Neuronal stem cell (in vitro differentiated cells): Measurements from ENCODE around the gene MCF2L2.
A peak's percentile ranks its signal among the peaks of the same experiment; 100 is the strongest.

Source experiments
- DNase-seq: peaks from one replicate; pipeline ENCODE4 v3.0.0-alpha.2; 2013; ENCODE audit warnings: low spot score
- H2AFZ ChIP-seq: one replicate; pipeline ENCODE4 v1.6.1; 2013; ENCODE audit warnings: mild to moderate bottlenecking, low read length, inconsistent platforms
- H2AK5ac ChIP-seq: 2 replicates; pipeline ENCODE4 v1.6.1; 2013; ENCODE audit warnings: low read depth, mild to moderate bottlenecking, inconsistent platforms, low read length, moderate library complexity, mixed read lengths
- H2BK120ac ChIP-seq: 2 replicates; pipeline ENCODE4 v1.6.1; 2013; ENCODE audit warnings: low read depth, mild to moderate bottlenecking, inconsistent platforms, low read length, moderate library complexity, mixed read lengths
- H2BK12ac ChIP-seq: one replicate; pipeline ENCODE4 v1.6.1; 2013; ENCODE audit warnings: low read length, inconsistent platforms
- H2BK15ac ChIP-seq: 2 replicates; pipeline ENCODE4 v1.6.1; 2013; ENCODE audit warnings: mild to moderate bottlenecking, low read length, inconsistent platforms, mixed read lengths
- H2BK5ac ChIP-seq: one replicate; pipeline ENCODE4 v1.6.1; 2013; ENCODE audit warnings: inconsistent platforms, mild to moderate bottlenecking, low read length, moderate library complexity
- H3K14ac ChIP-seq: one replicate; pipeline ENCODE4 v1.6.1; 2013; ENCODE audit warnings: low read length, inconsistent platforms
- H3K18ac ChIP-seq: 2 replicates; pipeline ENCODE4 v1.6.1; 2013; ENCODE audit warnings: low read length, inconsistent platforms
- H3K23ac ChIP-seq: 2 replicates; pipeline ENCODE4 v1.6.1; 2013; ENCODE audit warnings: low read depth, mild to moderate bottlenecking, mixed read lengths, low read length, inconsistent platforms; ENCODE audit not compliant: poor library complexity
- H3K27ac ChIP-seq: replicated peaks from 3 replicates; pipeline ENCODE4 v1.5.1; 2013; ENCODE audit warnings: low read length, inconsistent platforms
- H3K27me3 ChIP-seq, 3 experiments: 2 replicates each; pipeline ENCODE4 v1.6.1; 2013; ENCODE audit warnings: low read length in 3 of 3, mild to moderate bottlenecking in 2 of 3, inconsistent platforms in 1 of 3, low read depth in 1 of 3, mixed read lengths in 1 of 3, moderate library complexity in 1 of 3; ENCODE audit not compliant: control insufficient read depth in 3 of 3, insufficient read depth in 3 of 3
- H3K36me3 ChIP-seq, 2 donors: replicated peaks in 1 of 2; 2 replicates each; pipeline ENCODE4 v1.6.1; 2013; ENCODE audit warnings: low read length in 2 of 2; ENCODE audit not compliant: control insufficient read depth in 2 of 2, insufficient read depth in 2 of 2
- H3K4ac ChIP-seq: 2 replicates; pipeline ENCODE4 v1.6.1; 2013; ENCODE audit warnings: inconsistent platforms, mild to moderate bottlenecking, low read length, moderate library complexity
- H3K4me1 ChIP-seq, 2 donors: 1 replicate in 1 of 2; 2 replicates in 1 of 2; pipeline ENCODE4 v1.6.1; 2013; ENCODE audit warnings: low read length in 2 of 2, low read depth in 1 of 2; ENCODE audit not compliant: control insufficient read depth in 2 of 2, insufficient read depth in 1 of 2
- H3K4me2 ChIP-seq: one replicate; pipeline ENCODE4 v1.6.1; 2013; ENCODE audit warnings: mild to moderate bottlenecking, low read length, inconsistent platforms; ENCODE audit not compliant: insufficient read depth, poor library complexity, severe bottlenecking
- H3K4me3 ChIP-seq, 2 donors: 2 replicates each; pipeline ENCODE4 v1.5.1; 2013; ENCODE audit warnings: low read length in 2 of 2, mild to moderate bottlenecking in 2 of 2, inconsistent platforms in 1 of 2, moderate library complexity in 1 of 2
- H3K79me1 ChIP-seq: one replicate; pipeline ENCODE4 v1.6.1; 2013; ENCODE audit warnings: low read depth, mild to moderate bottlenecking, inconsistent platforms, low read length, moderate library complexity
- H3K9ac ChIP-seq: one replicate; pipeline ENCODE4 v1.6.1; 2013; ENCODE audit warnings: mild to moderate bottlenecking, low read depth, low read length, inconsistent platforms; ENCODE audit not compliant: poor library complexity
- H3K9me3 ChIP-seq, 2 donors: replicated peaks in 1 of 2; 2 replicates each; pipeline versions ENCODE3 to v1.6.1; 2013; ENCODE audit warnings: low read length in 2 of 2, mild to moderate bottlenecking in 2 of 2, inconsistent platforms in 1 of 2, low read depth in 1 of 2, mixed read lengths in 1 of 2, moderate library complexity in 1 of 2; ENCODE audit not compliant: control insufficient read depth in 2 of 2, insufficient read depth in 1 of 2
- H4K8ac ChIP-seq: one replicate; pipeline ENCODE4 v1.6.1; 2013; ENCODE audit warnings: low read depth, mild to moderate bottlenecking, inconsistent platforms, low read length, moderate library complexity
- H4K91ac ChIP-seq: one replicate; pipeline ENCODE4 v1.6.1; 2013; ENCODE audit warnings: low read length, low read depth, mild to moderate bottlenecking, inconsistent platforms; ENCODE audit not compliant: poor library complexity
- WGBS, 2 donors: extraction: QIAGEN DNeasy Blood & Tissue Kit; methylation state at CpG; one replicate each; pipeline ENCODE4 v1.1.7; 2013; ENCODE audit warnings: missing lambda C conversion rate in 2 of 2, mixed read lengths in 1 of 2; ENCODE audit not compliant: insufficient read length in 2 of 2, insufficient replicate concordance in 1 of 2; ENCODE audit errors: extremely low coverage in 2 of 2; 5-methylcytosine and 5-hydroxymethylcytosine counted together

MCF2L2 gene

GRCh38 chr3:183338520-183338919 lies 89.9 kb downstream of the MCF2L2 start:
- H4K91ac ChIP-seq, result no peak overlapping the region
- no peak overlapping the region for H2AK5ac ChIP-seq
- no peak overlapping the region for H3K9ac ChIP-seq
- H3K4me2 ChIP-seq, result no peak overlapping the region
- no peaks in the 10 kb centered on the region for H3K9me3 ChIP-seq
- H2BK15ac ChIP-seq, result no peak overlapping the region
- H4K8ac ChIP-seq, result no peak overlapping the region
- H2BK5ac ChIP-seq, result no peak overlapping the region
- H3K23ac ChIP-seq, result no peak overlapping the region
- no peaks in the 10 kb centered on the region for H3K27me3 ChIP-seq
- H3K4me1 ChIP-seq, result no peaks in the 10 kb centered on the region
- H2BK120ac ChIP-seq, result no peak overlapping the region
- no peaks in the 10 kb centered on the region for H3K36me3 ChIP-seq
- no peaks in the 10 kb centered on the region for H3K79me1 ChIP-seq
- H2AFZ ChIP-seq, result no peak overlapping the region
- no peak overlapping the region for H2BK12ac ChIP-seq
- no CpG with 5 or more reads among the region's 7 CpGs for WGBS, 2 donors
- no peak overlapping the region for H3K27ac ChIP-seq
- H3K4ac ChIP-seq, result no peak overlapping the region
- DNase-seq, result no peak
- no peak overlapping the region for H3K14ac ChIP-seq
- H3K18ac ChIP-seq, result no peak overlapping the region
- H3K4me3 ChIP-seq, result no peak overlapping the region

- no peaks in the 10 kb centered on the region for H3K9me3 ChIP-seq
- H3K79me1 ChIP-seq, result no peaks in the 10 kb centered on the region
- no peak overlapping the region for H4K91ac ChIP-seq
- no peak overlapping the region for H3K18ac ChIP-seq
- DNase-seq, result no peak
- H3K4me3 ChIP-seq, result no peak overlapping the region
- H2BK120ac ChIP-seq, result no peak overlapping the region
- H3K27ac ChIP-seq, result no peak overlapping the region
- H3K4ac ChIP-seq, result no peak overlapping the region
- H3K23ac ChIP-seq, result no peak overlapping the region
- H3K4me1 ChIP-seq, result peaks cover 0 to 6% of the 10 kb centered on the region in 2 donors
- H2BK5ac ChIP-seq, result no peak overlapping the region
- H2BK12ac ChIP-seq, result no peak overlapping the region
- no peak overlapping the region for H2BK15ac ChIP-seq
- H3K14ac ChIP-seq, result no peak overlapping the region
- H4K8ac ChIP-seq, result no peak overlapping the region
- no peaks in the 10 kb centered on the region for H3K36me3 ChIP-seq
- no CpG with 5 or more reads among the region's 8 CpGs for WGBS, 2 donors
- H2AK5ac ChIP-seq, result no peak overlapping the region
- H2AFZ ChIP-seq, result no peak overlapping the region
- peaks cover 0 to 5% (median 0%) of the 10 kb centered on the region in 3 experiments for H3K27me3 ChIP-seq
- H3K4me2 ChIP-seq, result no peak overlapping the region
- no peak overlapping the region for H3K9ac ChIP-seq
Measured at GRCh38 chr3:183332487-183332886, 95.9 kb downstream of the MCF2L2 start.

GRCh38 chr3:183331498-183331897 lies 96.9 kb downstream of the MCF2L2 start:
- Histone ChIP-seq H4K91ac (no peak overlapping the region), H2BK120ac (no peak overlapping the region), H3K4me1 (peaks cover 0 to 6% of the 10 kb centered on the region in 2 donors), H2BK12ac (no peak overlapping the region), H3K4me3 (no peak overlapping the region), H3K18ac (no peak overlapping the region), H3K36me3 (no peaks in the 10 kb centered on the region), H3K4ac (no peak overlapping the region), H2AFZ (no peak overlapping the region), H2BK5ac (no peak overlapping the region), H2BK15ac (no peak overlapping the region), H2AK5ac (no peak overlapping the region), H3K27ac (no peak overlapping the region), H3K9me3 (no peaks in the 10 kb centered on the region), H3K79me1 (no peaks in the 10 kb centered on the region), H3K9ac (no peak overlapping the region), H3K23ac (no peak overlapping the region), H3K14ac (no peak overlapping the region), H4K8ac (no peak overlapping the region), H3K27me3 (peaks cover 0 to 5% (median 0%) of the 10 kb centered on the region in 3 experiments), H3K4me2 (no peak overlapping the region)
- no peak for DNase-seq
- WGBS, 2 donors, result no CpG with 5 or more reads among the region's 3 CpGs

- H3K79me1 ChIP-seq, result no peaks in the 10 kb centered on the region
- no peak overlapping the region for H2BK120ac ChIP-seq
- H3K4me2 ChIP-seq, result peak overlapping the region; percentile 21
- no peak overlapping the region for H2BK5ac ChIP-seq
- no peak overlapping the region for H4K8ac ChIP-seq
- H3K9ac ChIP-seq, result no peak overlapping the region
- H3K4me1 ChIP-seq, result peaks cover 0 to 6% of the 10 kb centered on the region in 2 donors
- H3K18ac ChIP-seq, result no peak overlapping the region
- H4K91ac ChIP-seq, result no peak overlapping the region
- no peaks in the 10 kb centered on the region for H3K36me3 ChIP-seq
- H2AFZ ChIP-seq, result no peak overlapping the region
- H3K9me3 ChIP-seq, result no peaks in the 10 kb centered on the region
- H3K27me3 ChIP-seq, result peaks cover 0 to 5% (median 0%) of the 10 kb centered on the region in 3 experiments
- no peak overlapping the region for H2BK12ac ChIP-seq
- no peak overlapping the region for H3K23ac ChIP-seq
- H2BK15ac ChIP-seq, result no peak overlapping the region
- H3K14ac ChIP-seq, result no peak overlapping the region
- no peak overlapping the region for H3K27ac ChIP-seq
- H3K4ac ChIP-seq, result no peak overlapping the region
- no peak for DNase-seq
- no peak overlapping the region for H2AK5ac ChIP-seq
- no peak overlapping the region for H3K4me3 ChIP-seq
- WGBS, 2 donors, result no CpG with 5 or more reads among the region's 3 CpGs
Measured at GRCh38 chr3:183330881-183331280, 97.5 kb downstream of the MCF2L2 start.
